Dedifferentiated amniotic fluid mesenchymal stem cell (primary cell): ENCODE results near the gene MAP4K2.
"Not testable (repeated sequence)": the region's sequence is repeated elsewhere in the genome, so short reads cannot be mapped to it uniquely, and the experiment has no call there.

Source experiments
- DNase-seq: peaks from one replicate; pipeline ENCODE4 v3.0.0-alpha.2; 2016; ENCODE audit errors: extremely low spot score

MAP4K2 gene

DNA sequence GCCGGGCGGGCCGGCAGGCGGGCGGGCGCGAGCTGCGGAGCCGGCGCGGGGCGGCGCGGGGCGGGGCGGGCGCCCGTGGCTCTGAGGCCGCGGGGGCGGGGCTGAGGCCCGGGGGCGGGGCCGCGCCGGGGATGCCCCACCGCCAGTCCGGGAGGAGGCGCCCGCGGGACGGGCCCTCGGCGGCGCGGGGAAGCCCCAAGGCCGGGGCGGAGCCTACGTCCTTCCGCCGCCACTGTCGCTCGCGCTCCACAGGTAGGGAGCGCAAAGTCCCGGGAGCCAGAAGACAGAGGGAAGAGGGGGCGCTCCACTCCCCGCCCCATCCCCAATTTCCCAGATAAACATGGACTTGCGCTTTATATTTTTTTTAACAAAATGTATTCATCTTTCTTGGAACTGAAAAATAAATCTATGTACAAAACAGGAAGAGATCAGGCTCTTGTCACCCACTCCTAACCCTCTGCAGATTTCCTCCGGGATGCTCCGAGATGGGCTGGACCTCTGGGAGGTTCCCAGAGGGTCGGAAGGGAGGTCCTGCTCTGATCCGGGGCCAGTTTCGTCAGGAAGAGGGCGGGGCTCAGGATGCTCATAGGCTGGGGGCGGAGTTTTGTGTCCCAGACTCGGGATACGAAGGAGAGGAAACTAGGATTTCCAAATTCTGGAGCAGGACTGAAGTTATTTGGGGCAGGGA is at the start of gene MAP4K2:
MAP4K2 (minus strand) TSS at position 57 of the 688 bp plus-strand sequence. CDS start 65 bp downstream, outside the sequence.
- peak; percentile 83 for DNase-seq

DNA sequence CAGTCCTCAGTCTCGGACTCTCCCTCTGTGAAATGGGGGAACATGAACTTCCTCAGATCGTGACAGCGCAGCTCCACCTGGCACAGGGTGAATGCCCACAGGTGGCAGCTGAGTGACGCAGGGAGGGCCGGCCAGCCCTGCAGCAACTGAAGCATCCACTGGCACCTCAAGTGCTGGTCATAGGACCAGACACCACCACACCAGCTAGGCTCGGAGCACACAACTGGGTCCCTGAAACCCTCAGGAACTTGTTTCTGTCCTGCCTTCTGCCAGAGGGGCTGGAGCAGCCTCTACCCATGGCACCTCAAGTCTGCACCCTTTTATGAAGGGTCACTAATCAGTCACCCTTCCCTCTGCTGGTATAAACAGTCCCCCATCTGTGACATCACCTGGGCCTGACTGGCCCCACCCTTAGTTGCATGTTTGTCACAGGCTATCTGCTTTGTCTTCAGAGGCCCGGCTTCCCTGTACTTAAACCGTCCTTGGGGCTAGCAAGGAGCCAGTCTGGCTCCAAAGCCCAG is 48.9 kb upstream of the MAP4K2 start:
- no peak for DNase-seq

GRCh38 chr11:64850979-64851567 is 48.1 kb upstream of the MAP4K2 start:
- peak; percentile 36 for DNase-seq

GRCh38 chr11:64849598-64850356 is 46.8 kb upstream of the MAP4K2 start:
- no peak for DNase-seq

GRCh38 chr11:64848826-64849597 is 46.0 kb upstream of the MAP4K2 start:
- DNase-seq, result no peak

GRCh38 chr11:64848214-64848825 is 45.3 kb upstream of the MAP4K2 start:
- DNase-seq, result no peak

DNA sequence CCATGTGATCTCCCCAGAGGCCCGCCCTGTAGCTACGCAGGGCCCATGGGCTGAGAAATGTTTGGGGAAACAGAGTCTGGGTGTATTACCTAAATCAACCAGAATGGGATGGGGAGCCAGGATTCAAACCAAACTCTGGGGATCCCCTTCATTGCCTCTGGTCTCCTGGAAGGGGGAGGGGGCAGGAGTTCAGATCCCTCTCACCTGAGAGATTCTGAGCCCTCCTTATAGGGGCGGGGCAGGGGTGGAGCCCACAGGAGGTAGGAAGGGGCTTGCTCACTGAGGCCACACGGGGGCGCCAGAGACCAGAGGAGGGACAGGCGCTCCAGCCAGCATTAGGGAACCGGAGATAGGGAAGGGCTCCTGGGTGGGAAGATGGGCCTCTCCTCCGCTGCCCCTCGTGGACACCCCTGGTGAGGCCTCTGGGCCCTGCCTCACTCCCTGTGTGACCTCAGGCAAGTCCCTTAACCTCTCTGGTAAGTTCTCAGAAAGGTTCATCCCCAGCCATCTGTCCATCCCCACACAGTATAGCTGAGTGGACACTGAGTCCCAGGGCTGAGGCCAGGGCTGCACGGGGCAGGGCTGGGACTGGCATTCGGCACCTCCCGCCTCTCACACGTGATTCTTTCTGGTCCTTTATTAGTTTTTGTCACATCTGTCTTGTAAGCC is 44.1 kb upstream of the MAP4K2 start:
- peak; percentile 81 for DNase-seq

GRCh38 chr11:64845776-64846129 is 42.7 kb upstream of the MAP4K2 start:
- not testable (repeated sequence) for DNase-seq

- no peak for DNase-seq
Measured at GRCh38 chr11:64845129-64845775, 42.2 kb upstream of the MAP4K2 start.

DNA sequence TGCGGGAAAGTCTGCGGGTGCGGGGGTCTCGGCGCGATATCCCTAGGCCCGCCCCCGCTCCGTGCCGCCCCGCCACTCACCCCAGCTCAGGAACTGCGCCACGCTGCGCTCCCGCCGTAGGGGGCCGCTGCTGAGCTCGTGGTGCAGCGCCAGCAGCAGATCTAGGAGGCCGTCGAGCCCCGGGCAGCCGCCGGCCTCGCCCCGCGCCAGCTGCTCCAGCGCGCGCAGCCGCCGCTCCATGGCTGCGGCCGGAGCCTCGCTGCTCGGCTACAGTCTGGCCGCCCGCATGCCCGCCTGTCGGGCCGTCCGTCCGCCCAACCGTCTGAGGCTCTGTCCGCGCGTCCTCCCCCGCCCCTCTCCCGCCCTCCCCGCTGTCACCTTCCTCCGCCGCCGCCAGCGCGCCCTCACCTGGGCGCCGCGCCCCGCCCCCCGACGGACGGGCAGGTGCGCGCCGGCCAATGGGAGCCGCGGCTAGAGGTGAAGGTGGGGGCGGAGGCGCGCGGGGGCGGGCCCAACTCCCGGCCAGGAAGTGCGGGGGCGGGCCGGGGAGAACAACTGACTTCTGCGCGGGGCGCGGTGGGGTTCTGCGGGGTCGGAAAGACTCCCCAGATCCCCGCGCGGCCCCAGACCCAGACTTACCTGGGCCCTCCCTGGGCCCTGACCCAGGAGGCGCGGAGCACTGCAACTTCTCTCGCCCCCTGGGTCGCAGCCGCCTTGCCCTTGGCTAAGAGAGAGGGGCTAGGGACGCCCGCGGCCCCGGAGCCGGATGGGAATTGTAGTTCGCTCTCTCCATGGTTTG is 41.5 kb upstream of the MAP4K2 start, which contains the start of gene CDC42BPG:
CDC42BPG (minus strand) TSS at position 324 of the 799 bp plus-strand sequence; CDS start at position 240, 84 bp downstream.
- DNase-seq, result peak; percentile 49

GRCh38 chr11:64843686-64844329 is 40.8 kb upstream of the MAP4K2 start:
- DNase-seq, result no peak

GRCh38 chr11:64842851-64843685 is 40.1 kb upstream of the MAP4K2 start:
- DNase-seq, result no peak

- DNase-seq, result no peak
Measured at GRCh38 chr11:64842366-64842759, 39.3 kb upstream of the MAP4K2 start.

DNA sequence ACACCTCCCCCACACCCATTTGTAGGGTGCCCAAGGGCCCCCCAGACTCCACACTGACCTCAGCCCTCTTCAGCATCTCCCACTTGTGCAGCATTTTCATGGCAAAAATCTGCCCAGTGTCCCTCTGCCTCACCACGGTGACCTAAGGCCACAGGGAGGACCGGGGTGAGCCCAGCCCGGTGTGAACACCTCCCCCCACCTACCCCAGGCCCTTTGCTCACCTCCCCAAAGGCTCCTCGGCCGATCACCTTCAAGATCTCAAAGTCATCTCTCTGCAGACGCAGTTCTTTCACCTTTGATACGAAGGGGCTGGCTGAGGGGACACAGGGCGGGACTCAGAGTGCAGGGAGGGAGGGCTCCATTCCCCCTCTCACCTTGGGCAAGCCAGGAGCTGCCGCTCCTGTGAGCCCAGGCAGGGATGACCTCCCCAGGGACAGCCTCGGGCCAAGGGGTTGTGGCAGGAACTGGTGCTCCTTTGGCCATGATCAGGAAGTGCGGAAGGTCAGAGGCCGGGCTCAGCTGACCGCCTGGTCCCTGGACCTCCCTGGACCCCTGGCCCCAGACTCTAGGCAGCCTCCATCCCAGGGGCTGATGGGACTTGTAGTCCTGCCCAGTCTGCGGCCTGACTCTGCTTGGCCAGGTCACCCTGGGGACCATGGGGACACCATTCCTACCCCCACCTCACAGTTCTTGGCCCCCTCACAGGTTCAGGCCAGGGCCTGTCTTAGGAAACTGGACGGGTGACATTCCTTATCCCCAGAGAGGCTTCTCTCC is 38.8 kb upstream of the MAP4K2 start:
- DNase-seq, result no peak

- DNase-seq, result no peak
Measured at GRCh38 chr11:64839887-64840782, 37.1 kb upstream of the MAP4K2 start.

GRCh38 chr11:64839335-64839734 is 36.3 kb upstream of the MAP4K2 start:
- no peak for DNase-seq
